GM12878 (cell line): ENCODE results near the gene NDC80.

Experiments
- BHLHE40 ChIP-seq, 2 experiments: fragments of 450-650 bp in 1 of 2; IDR thresholded peaks; 2 replicates each; pipeline ENCODE4 v1.6.1; 2011 to 2017; ENCODE audit warnings: low read depth in 2 of 2, borderline replicate concordance in 1 of 2, improper control_type of control experiment in 1 of 2, low read length in 1 of 2, mild to moderate bottlenecking in 1 of 2
- CHD2 ChIP-seq: IDR thresholded peaks from 2 replicates; pipeline ENCODE4 v1.6.1; 2011; ENCODE audit warnings: low read depth, low read length, improper control_type of control experiment, borderline replicate concordance
- EP300 ChIP-seq, 2 experiments: fragments of 150-350 bp in 1 of 2; IDR thresholded peaks; 2 replicates each; pipeline ENCODE4 v1.6.1; 2011 to 2012; ENCODE audit warnings: low read depth in 2 of 2, low read length in 2 of 2, borderline replicate concordance in 1 of 2, improper control_type of control experiment in 1 of 2, inconsistent platforms in 1 of 2; ENCODE audit not compliant: control insufficient read depth in 1 of 2
- ESRRA ChIP-seq: IDR thresholded peaks from 2 replicates; pipeline ENCODE4 v1.6.1; 2012; ENCODE audit warnings: mild to moderate bottlenecking, low read length, improper control_type of control experiment
- FOXK2 ChIP-seq: fragments of 450-650 bp; IDR thresholded peaks from 2 replicates; pipeline ENCODE4 v1.6.1; 2017; ENCODE audit warnings: mild to moderate bottlenecking, moderate library complexity
- HDGF ChIP-seq: fragments of 450-650 bp; IDR thresholded peaks from 2 replicates; pipeline ENCODE4 v1.6.1; 2016; ENCODE audit warnings: antibody characterized with exemption
- IRF4 ChIP-seq: IDR thresholded peaks from 2 replicates; pipeline ENCODE4 v1.6.1; 2011; ENCODE audit warnings: low read depth, low read length
- NR2C2 ChIP-seq: IDR thresholded peaks from 2 replicates; pipeline ENCODE4 v1.6.1; 2011; ENCODE audit warnings: borderline replicate concordance, low read depth; ENCODE audit not compliant: control insufficient read depth, insufficient read length
- POLR2AphosphoS5 ChIP-seq: IDR thresholded peaks from 2 replicates; pipeline ENCODE4 v1.6.1; 2011; ENCODE audit warnings: mild to moderate bottlenecking, low read length, inconsistent platforms
- SPI1 ChIP-seq: IDR thresholded peaks from 2 replicates; pipeline ENCODE4 v1.6.1; 2011; ENCODE audit warnings: low read depth, mild to moderate bottlenecking, low read length, moderate library complexity, borderline replicate concordance; ENCODE audit not compliant: insufficient read depth
- STAT3 ChIP-seq: IDR thresholded peaks from 2 replicates; pipeline ENCODE4 v1.6.1; 2011; ENCODE audit warnings: low read depth, low read length, improper control_type of control experiment
- SUZ12 ChIP-seq: fragments of 200-600 bp; sonication (generic); IDR thresholded peaks from one replicate; pipeline ENCODE4 v1.6.1; 2018; ENCODE audit warnings: antibody characterized with exemption, mild to moderate bottlenecking; ENCODE audit not compliant: unreplicated experiment

- TF ChIP-seq HDGF: no peak
- TF ChIP-seq STAT3: no peak
- peak; percentile 67 to 95; a peak in 3 of 4 replicates for TF ChIP-seq BHLHE40 (IDR thresholded peaks at IDR 0.05; ENCODE audit: borderline replicate concordance in 1 of 2, low read depth in 2 of 2, low read length in 1 of 2)
- peak; percentile 78 for TF ChIP-seq POLR2AphosphoS5
- no peak for TF ChIP-seq EP300 (IDR thresholded peaks at IDR 0.05; ENCODE audit: borderline replicate concordance in 1 of 2, control insufficient read depth in 1 of 2, low read depth in 2 of 2, low read length in 2 of 2)
- no peak for TF ChIP-seq SPI1
- no peak for TF ChIP-seq IRF4
- no peak for TF ChIP-seq NR2C2
- no peak for TF ChIP-seq SUZ12
- TF ChIP-seq ESRRA: no peak
- no peak; the same call in 1 of the 2 replicates for TF ChIP-seq CHD2
- no peak for TF ChIP-seq FOXK2
Measured at GRCh38 chr18:2655178-2655953, 84.0 kb downstream of the NDC80 start, which contains the start of gene SMCHD1.
